GM19035 (cell line): Measurements from ENCODE around the gene PER3.
"Not testable (repeated sequence)": the region's sequence is repeated elsewhere in the genome, so short reads cannot be mapped to it uniquely, and the experiment has no call there.

Source experiments
- ATAC-seq: cut with Tn5 transposase; IDR thresholded peaks from one replicate; pipeline ENCODE4 v1.9.1; 2021; ENCODE audit not compliant: unreplicated experiment

Gene PER3

DNA sequence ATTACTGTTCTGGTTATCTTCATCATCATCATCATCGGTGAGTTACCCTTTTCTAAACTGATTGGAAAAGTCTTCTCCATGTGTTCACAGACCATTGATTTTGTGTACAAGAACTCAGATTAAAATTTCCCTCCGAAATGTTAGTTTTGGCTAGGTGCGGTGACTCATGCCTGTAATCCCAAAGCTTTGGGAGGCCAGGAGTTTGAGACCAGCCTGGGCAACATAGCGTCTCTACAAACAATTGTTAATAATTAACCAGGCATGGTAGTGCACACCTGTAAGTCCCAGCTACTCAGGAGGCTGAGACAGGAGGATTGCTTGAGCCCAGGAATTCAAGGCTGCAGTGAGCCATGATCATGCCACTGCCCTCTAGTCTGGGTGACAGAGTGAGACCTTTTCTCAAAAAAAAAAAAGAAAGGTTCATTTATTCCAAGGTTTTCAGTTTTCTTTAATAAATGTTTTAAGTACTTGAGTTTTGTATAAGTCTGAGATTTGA lies 5.9 kb upstream of the PER3 start:
- ATAC-seq, result no peak

GRCh38 chr1:7780976-7781375 lies 3.1 kb upstream of the PER3 start:
- ATAC-seq, result no peak

- no peak for ATAC-seq
Measured at GRCh38 chr1:7781501-7781900, 2.6 kb upstream of the PER3 start.

GRCh38 chr1:7781923-7782495 lies 2.1 kb upstream of the PER3 start:
- no peak for ATAC-seq

- ATAC-seq, result no peak
Measured at GRCh38 chr1:7783178-7783711, 846 bp upstream of the PER3 start.

GRCh38 chr1:7784492-7785071 lies 491 bp downstream of the PER3 start:
- no peak for ATAC-seq

DNA sequence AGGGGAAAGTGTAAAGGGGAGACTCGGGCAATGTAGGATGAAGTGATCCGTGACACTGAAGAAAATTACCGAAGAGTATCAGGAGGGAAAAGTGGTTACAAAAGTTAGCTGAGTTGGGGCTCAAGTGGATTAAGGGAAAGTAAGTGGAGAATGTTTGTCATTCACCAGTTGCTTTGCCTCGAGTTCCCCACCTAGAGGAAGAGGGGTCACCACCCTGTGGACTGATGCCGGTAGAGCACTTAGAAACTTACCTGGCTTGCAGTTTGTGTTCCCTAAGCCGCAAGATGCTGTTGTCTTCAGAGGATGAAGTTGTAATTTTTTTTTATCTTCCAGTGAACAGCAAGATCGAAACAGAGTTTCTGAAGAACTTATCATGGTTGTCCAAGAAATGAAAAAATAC lies 1.0 kb downstream of the PER3 start:
- no peak for ATAC-seq

DNA sequence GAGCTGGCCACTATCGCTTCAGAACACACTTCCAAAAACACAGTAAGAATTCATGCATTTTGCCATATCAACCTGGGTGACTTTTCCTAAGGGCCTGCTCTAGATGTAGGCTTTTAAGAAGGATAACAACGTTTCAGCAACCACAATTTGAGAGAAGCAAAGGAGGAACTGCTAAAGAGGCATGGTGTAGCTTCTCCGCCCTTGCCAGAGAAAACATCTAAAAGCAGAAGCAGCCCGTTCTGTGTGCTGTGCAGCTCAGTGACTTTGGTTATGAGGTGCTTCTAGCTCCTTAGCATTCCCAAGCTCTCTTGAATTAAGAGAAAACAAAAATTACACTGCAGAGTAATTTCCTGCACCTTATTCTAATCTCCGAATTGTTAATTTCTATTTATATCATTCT lies 2.7 kb downstream of the PER3 start:
- ATAC-seq, result no peak

- no peak for ATAC-seq
Measured at GRCh38 chr1:7789828-7790227, 5.7 kb downstream of the PER3 start.

- not testable (repeated sequence) for ATAC-seq
Measured at GRCh38 chr1:7791027-7791426, 6.9 kb downstream of the PER3 start.

- ATAC-seq, result no peak
Measured at GRCh38 chr1:7795406-7795805, 11.3 kb downstream of the PER3 start.

DNA sequence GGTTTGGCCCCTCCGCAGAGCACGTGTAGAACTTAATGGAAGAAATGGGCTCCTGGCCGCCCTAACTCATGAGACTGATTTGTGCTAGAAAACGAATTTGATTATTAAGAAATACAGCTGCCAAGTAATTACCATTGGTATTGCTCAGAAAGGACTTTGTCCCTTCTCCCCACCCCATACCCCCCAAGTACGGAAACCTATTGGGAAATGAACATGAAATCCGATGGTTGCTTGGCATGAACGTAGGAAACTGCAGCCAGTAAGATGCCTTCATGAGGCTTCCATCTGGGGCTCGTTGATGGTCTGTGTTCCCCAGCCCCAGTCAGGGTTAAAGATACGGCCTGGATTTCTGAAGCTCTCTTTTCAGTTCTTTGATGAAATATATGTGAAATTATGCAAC lies 21.4 kb downstream of the PER3 start:
- no peak for ATAC-seq

DNA sequence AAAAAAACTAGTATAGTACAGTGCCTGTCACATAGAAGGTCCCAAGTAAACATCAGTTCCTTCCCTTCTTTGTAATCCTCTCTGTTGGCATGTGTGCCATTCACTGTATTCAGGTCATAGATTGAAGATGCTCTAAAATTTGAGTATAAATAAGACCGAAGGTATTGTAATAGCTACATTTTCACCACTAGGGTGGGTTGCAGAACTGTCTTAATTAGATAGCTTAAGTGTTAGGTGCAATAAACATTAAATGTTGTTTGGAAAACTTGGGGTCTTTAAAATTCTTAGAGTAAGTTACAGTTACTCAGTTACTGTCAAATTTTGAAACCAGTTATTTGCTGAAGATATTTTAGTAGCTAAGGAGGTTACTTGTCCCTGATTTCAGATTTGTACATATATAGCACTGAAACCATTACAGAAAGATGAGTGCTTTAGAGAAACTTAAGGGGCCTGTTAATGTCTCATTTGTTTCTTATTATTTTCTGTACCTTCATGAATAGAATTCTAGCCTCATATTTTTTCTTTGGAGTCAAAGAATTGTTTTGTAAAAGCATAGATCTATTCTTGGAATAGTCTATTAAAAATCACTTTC lies 24.3 kb downstream of the PER3 start:
- ATAC-seq, result no peak

DNA sequence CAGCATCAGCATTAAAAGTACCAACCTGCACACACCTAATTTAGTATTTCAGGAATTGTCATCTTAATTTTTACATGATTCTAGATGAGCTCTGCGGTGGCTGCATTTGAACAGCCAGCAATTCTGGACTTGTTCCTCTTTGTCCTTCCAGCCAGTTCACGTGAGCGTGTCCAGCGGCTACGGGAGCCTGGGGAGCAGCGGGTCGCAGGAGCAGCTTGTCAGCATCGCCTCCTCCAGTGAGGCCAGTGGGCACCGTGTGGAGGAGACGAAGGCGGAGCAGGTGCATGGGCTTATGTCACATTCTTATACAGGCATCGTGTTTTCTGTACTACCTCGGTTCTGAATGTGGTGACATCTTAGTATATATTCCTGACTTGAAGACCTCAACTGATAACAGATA lies 25.7 kb downstream of the PER3 start:
- ATAC-seq, result no peak

DNA sequence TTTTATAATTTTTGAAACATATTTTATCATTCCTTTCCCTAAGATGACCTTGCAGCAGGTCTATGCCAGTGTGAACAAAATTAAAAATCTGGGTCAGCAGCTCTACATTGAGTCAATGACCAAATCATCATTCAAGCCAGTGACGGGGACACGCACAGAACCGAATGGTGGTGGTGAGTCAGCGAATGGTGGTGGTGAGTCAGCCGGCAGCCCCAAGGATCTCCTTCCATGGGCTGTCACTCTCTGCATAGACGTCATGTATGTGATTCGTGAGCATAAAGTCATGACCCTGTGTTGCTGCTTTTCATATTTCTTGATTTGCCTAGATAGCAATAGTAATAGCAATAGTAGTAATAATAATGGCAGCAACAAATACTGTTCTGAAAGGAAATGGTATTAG lies 26.3 kb downstream of the PER3 start:
- no peak for ATAC-seq

- ATAC-seq, result no peak
Measured at GRCh38 chr1:7811476-7811875, 27.4 kb downstream of the PER3 start.

DNA sequence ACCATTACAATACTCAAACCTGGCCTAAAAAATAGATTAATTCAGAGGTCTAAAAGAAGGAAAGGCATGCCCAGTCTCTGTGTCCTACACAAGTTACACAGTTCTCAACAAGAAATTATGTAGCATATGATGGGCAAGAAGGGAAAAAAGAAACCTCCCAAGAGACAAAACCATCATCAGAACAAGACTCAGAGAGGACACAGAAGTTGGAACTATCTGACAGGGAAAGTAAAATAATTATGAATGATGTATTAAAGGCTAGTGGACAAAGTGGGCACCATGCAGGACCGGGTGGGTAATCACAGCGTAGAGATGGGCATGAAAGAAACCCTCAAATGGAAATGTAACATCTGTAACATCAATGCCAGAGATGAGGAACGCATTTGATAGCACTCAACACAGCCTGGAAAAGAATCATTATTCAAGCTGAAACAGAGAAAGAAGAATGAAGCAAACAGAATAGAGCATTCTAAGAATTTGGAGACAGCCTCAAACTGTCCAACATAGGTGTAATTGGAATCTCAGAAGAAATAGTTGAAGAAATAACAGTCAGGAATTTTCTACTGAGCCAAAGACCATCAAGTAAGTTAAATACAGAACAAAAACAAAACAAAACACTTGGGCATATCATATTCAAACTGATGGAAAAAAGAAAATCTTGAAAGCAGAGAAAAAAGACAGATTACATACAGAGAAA lies 29.7 kb downstream of the PER3 start:
- ATAC-seq, result no peak

DNA sequence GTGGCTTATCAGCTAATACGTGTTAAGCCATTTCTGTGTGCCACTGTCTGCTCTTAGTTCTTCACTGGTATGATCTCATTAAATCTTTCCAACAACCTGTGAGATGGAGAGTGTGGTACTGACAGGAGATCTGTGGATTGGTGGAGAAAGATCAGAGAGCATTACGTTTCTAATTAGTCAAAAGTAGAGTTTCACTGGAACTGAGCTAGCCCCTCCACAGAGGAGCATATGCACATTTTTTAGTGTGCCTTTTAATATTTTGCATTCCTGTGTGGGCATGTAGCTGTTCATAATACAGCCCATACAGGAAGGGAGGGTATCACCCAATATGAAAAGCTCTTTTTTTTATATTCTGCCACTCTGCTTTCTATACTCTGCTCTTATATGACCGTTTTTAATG lies 37.2 kb downstream of the PER3 start:
- ATAC-seq, result no peak

DNA sequence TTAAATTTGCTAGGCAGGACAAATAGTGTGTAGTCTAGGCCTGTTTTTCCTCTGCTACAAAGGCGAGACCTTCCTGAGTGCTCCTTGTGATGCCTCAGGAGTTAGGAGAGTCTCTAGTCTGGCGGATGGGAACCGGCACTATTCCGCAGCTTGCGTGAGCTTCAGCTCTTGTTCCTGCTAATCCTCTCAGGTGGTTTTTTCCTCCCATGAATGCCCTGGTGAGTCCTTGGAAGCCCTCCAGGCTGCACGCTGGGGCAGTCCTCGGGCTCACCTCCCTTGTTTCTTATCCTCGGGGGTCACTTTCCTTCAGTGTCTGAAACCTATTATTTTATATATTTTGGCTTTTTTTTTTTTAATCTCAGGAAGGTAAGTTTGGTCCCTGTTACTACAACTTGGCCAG lies 40.6 kb downstream of the PER3 start:
- no peak for ATAC-seq

DNA sequence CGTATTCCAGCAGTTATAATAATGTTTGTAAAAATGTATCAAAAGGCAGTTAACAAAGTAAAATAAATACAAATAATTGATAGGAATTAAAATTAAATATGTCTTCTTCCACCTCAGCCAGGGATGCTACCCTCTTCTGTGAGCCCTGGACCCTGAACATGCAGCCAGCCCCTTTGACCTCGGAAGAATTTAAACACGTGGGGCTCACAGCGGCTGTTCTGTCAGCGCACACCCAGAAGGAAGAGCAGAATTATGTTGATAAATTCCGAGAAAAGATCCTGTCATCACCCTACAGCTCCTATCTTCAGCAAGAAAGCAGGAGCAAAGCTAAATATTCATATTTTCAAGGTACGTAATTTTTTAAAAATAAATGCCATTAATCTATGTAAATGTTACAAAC lies 42.3 kb downstream of the PER3 start:
- ATAC-seq, result no peak

GRCh38 chr1:7827126-7827955 lies 43.2 kb downstream of the PER3 start:
- ATAC-seq, result no peak
